Measurements from ENCODE around the gene TIE1.

The TIE1 gene

GRCh38 chr1:43299101-43299500 lies 1.7 kb upstream of the TIE1 start:
- H3K4me3 ChIP-seq (ENCODE audit: control insufficient read depth, low read depth, low read length) = no peak overlapping the region
- DNase-seq (ENCODE audit: low read depth) = no peak
- TF ChIP-seq CTCF (IDR thresholded peaks at IDR 0.05; ENCODE audit: control insufficient read depth, insufficient read depth, low read depth, low read length, missing control alignments) = no peak

- H3K4me3 ChIP-seq (ENCODE audit: control insufficient read depth, low read depth, low read length) = no peak overlapping the region
- no peak for TF ChIP-seq CTCF (IDR thresholded peaks at IDR 0.05; ENCODE audit: control insufficient read depth, insufficient read depth, low read depth, low read length, missing control alignments)
- no peak for DNase-seq (ENCODE audit: low read depth)
Measured at GRCh38 chr1:43302201-43302600, 1.4 kb downstream of the TIE1 start.

- no peak for TF ChIP-seq CTCF (IDR thresholded peaks at IDR 0.05; ENCODE audit: control insufficient read depth, insufficient read depth, low read depth, low read length, missing control alignments)
- no peak for DNase-seq (ENCODE audit: low read depth)
- no peak overlapping the region for H3K4me3 ChIP-seq (ENCODE audit: control insufficient read depth, low read depth, low read length)
Measured at GRCh38 chr1:43302721-43303470, 2.1 kb downstream of the TIE1 start.

GRCh38 chr1:43303471-43304313 lies 2.9 kb downstream of the TIE1 start:
- TF ChIP-seq CTCF (IDR thresholded peaks at IDR 0.05; ENCODE audit: control insufficient read depth, insufficient read depth, low read depth, low read length, missing control alignments) = no peak
- no peak overlapping the region for H3K4me3 ChIP-seq (ENCODE audit: control insufficient read depth, low read depth, low read length)
- DNase-seq (ENCODE audit: low read depth) = no peak

GRCh38 chr1:43304314-43304681 lies 3.5 kb downstream of the TIE1 start:
- no peak overlapping the region for H3K4me3 ChIP-seq (ENCODE audit: control insufficient read depth, low read depth, low read length)
- DNase-seq (ENCODE audit: low read depth) = no peak
- no peak for TF ChIP-seq CTCF (IDR thresholded peaks at IDR 0.05; ENCODE audit: control insufficient read depth, insufficient read depth, low read depth, low read length, missing control alignments)

GRCh38 chr1:43304771-43305300 lies 4.1 kb downstream of the TIE1 start:
- no peak for TF ChIP-seq CTCF (IDR thresholded peaks at IDR 0.05; ENCODE audit: control insufficient read depth, insufficient read depth, low read depth, low read length, missing control alignments)
- no peak for DNase-seq (ENCODE audit: low read depth)

More at GRCh38 chr1:43304771-43305300, 4.1 kb downstream of the TIE1 start:
- no peak overlapping the region for H3K4me3 ChIP-seq (ENCODE audit: control insufficient read depth, low read depth, low read length)
